Uterus (tissue), 2 donors: Measurements from ENCODE around the gene IL25.

Experiments
- POLR2A ChIP-seq, 2 donors: fragments of 450-650 bp; IDR thresholded peaks; one replicate each; pipeline ENCODE4 v1.6.1; 2016; ENCODE audit warnings: antibody characterized with exemption in 2 of 2, mild to moderate bottlenecking in 1 of 2, moderate library complexity in 1 of 2
- TF ChIP-seq, protein P1 (sequence below), 4 experiments: fragments of 200-600 bp in 2 of 4; fragments of 450-650 bp in 2 of 4; sonication (generic) in 2 of 4; IDR thresholded peaks; one replicate each; pipeline ENCODE4 v1.5.1; 2016 to 2019; ENCODE audit warnings: antibody characterized with exemption in 4 of 4, mild to moderate bottlenecking in 2 of 4, moderate library complexity in 1 of 4

- TF ChIP-seq, protein P1, sequence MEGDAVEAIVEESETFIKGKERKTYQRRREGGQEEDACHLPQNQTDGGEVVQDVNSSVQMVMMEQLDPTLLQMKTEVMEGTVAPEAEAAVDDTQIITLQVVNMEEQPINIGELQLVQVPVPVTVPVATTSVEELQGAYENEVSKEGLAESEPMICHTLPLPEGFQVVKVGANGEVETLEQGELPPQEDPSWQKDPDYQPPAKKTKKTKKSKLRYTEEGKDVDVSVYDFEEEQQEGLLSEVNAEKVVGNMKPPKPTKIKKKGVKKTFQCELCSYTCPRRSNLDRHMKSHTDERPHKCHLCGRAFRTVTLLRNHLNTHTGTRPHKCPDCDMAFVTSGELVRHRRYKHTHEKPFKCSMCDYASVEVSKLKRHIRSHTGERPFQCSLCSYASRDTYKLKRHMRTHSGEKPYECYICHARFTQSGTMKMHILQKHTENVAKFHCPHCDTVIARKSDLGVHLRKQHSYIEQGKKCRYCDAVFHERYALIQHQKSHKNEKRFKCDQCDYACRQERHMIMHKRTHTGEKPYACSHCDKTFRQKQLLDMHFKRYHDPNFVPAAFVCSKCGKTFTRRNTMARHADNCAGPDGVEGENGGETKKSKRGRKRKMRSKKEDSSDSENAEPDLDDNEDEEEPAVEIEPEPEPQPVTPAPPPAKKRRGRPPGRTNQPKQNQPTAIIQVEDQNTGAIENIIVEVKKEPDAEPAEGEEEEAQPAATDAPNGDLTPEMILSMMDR (IDR thresholded peaks at IDR 0.05), result no peak
- no peak for TF ChIP-seq POLR2A (IDR thresholded peaks at IDR 0.05)
Observed at GRCh38 chr14:23364164-23365035, 8.2 kb upstream of the IL25 start.
